HG02798 (cell line): ENCODE data around the gene COL24A1.
"Not testable (repeated sequence)": the region's sequence is repeated elsewhere in the genome, so short reads cannot be mapped to it uniquely, and the experiment has no call there.

Experiments used
- ATAC-seq: cut with Tn5 transposase; IDR thresholded peaks from one replicate; pipeline ENCODE4 v1.9.1; 2021; ENCODE audit warnings: mild to moderate bottlenecking; ENCODE audit not compliant: unreplicated experiment, poor library complexity

COL24A1 gene

GRCh38 chr1:85933961-85934360 lies 222.6 kb downstream of the COL24A1 start:
- ATAC-seq: no peak

GRCh38 chr1:85911742-85912141 lies 244.8 kb downstream of the COL24A1 start:
- no peak for ATAC-seq

- ATAC-seq: no peak
Measured at GRCh38 chr1:85900921-85901320, 255.7 kb downstream of the COL24A1 start.

GRCh38 chr1:85898861-85899260 lies 257.7 kb downstream of the COL24A1 start:
- no peak for ATAC-seq

- peak; percentile 71 for ATAC-seq
Measured at GRCh38 chr1:85894651-85895050, 261.9 kb downstream of the COL24A1 start.

- no peak for ATAC-seq
Measured at GRCh38 chr1:85892366-85892765, 264.2 kb downstream of the COL24A1 start.

GRCh38 chr1:85889870-85890269 lies 266.7 kb downstream of the COL24A1 start:
- ATAC-seq: no peak

GRCh38 chr1:85888921-85889320 lies 267.7 kb downstream of the COL24A1 start:
- no peak for ATAC-seq

- ATAC-seq: no peak
Measured at GRCh38 chr1:85884372-85885035, 272.1 kb downstream of the COL24A1 start.

- ATAC-seq: no peak
Measured at GRCh38 chr1:85867189-85867588, 289.4 kb downstream of the COL24A1 start.

- ATAC-seq: no peak
Measured at GRCh38 chr1:85865213-85865612, 291.4 kb downstream of the COL24A1 start.

GRCh38 chr1:85864727-85865126 lies 291.8 kb downstream of the COL24A1 start:
- ATAC-seq: no peak

GRCh38 chr1:85863639-85864038 lies 292.9 kb downstream of the COL24A1 start:
- ATAC-seq: not testable (repeated sequence)

GRCh38 chr1:85862456-85862855 lies 294.1 kb downstream of the COL24A1 start:
- no peak for ATAC-seq

- no peak for ATAC-seq
Measured at GRCh38 chr1:85857991-85858390, 298.6 kb downstream of the COL24A1 start.

- ATAC-seq: no peak
Measured at GRCh38 chr1:85850238-85850637, 306.3 kb downstream of the COL24A1 start.

GRCh38 chr1:85849660-85850059 lies 306.9 kb downstream of the COL24A1 start:
- ATAC-seq: no peak

- no peak for ATAC-seq
Measured at GRCh38 chr1:85847356-85847755, 309.2 kb downstream of the COL24A1 start.

GRCh38 chr1:85846706-85847105 lies 309.9 kb downstream of the COL24A1 start:
- ATAC-seq: no peak

GRCh38 chr1:85839459-85839858 lies 317.1 kb downstream of the COL24A1 start:
- no peak for ATAC-seq

GRCh38 chr1:85838238-85838637 lies 318.3 kb downstream of the COL24A1 start:
- peak; percentile 81 for ATAC-seq

GRCh38 chr1:85836736-85837135 lies 319.8 kb downstream of the COL24A1 start:
- no peak for ATAC-seq

GRCh38 chr1:85833165-85833564 lies 323.4 kb downstream of the COL24A1 start:
- ATAC-seq: not testable (repeated sequence)
